Fibroblast of villous mesenchyme (primary cell): ENCODE results near the gene FAM43A. TPM values are rescaled to one million over a fixed set of nuclear protein-coding genes. Genes with fewer than 3 reads are reported as not detected.

ENCODE experiments used
- DNase-seq: peaks from one replicate; pipeline ENCODE4 v3.0.0-alpha.2; 2010; ENCODE audit warnings: low read depth
- H3K4me3 ChIP-seq: 2 replicates; pipeline ENCODE4 v1.5.1; 2011; ENCODE audit warnings: low read depth, mild to moderate bottlenecking, low read length
- total RNA-seq: library from RNA; depleted of rRNA; stranded (reverse); fragments of >200 nt; gene quantifications from 2 replicates; pipeline ENCODE4 v1.2.3, GENCODE V29; 2012
- TF ChIP-seq, protein P1 (sequence below): IDR thresholded peaks from 2 replicates; pipeline ENCODE4 v1.5.1; 2012; ENCODE audit warnings: low read depth, mild to moderate bottlenecking, low read length; ENCODE audit not compliant: insufficient read depth

Gene FAM43A, protein sequence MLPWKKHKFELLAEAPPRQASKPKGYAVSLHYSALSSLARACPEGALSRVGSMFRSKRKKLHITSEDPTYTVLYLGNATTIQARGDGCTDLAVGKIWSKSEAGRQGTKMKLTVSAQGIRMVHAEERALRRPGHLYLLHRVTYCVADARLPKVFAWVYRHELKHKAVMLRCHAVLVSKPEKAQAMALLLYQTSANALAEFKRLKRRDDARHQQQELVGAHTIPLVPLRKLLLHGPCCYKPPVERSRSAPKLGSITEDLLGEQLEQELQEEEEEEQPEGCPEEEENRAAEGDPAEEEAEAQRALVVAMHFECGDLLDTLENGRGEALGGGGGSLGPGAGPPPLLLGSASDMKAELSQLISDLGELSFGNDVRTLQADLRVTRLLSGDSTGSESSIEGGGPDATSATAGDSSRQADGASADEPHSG
- total RNA-seq: 22.0 and 37.0 TPM in 2 replicates

- H3K4me3 ChIP-seq: peak within 1 kb of the TSS; percentile 87
Observed at GRCh38 chr3:194685718-194686413, at the start of gene FAM43A. Gene FAM43A, plus strand, starts transcription at chr3:194685883. Its CDS starts 944 bp downstream, at chr3:194686827.

GRCh38 chr3:194637066-194637465 is 48.6 kb upstream of the FAM43A start:
- TF ChIP-seq, protein P1, sequence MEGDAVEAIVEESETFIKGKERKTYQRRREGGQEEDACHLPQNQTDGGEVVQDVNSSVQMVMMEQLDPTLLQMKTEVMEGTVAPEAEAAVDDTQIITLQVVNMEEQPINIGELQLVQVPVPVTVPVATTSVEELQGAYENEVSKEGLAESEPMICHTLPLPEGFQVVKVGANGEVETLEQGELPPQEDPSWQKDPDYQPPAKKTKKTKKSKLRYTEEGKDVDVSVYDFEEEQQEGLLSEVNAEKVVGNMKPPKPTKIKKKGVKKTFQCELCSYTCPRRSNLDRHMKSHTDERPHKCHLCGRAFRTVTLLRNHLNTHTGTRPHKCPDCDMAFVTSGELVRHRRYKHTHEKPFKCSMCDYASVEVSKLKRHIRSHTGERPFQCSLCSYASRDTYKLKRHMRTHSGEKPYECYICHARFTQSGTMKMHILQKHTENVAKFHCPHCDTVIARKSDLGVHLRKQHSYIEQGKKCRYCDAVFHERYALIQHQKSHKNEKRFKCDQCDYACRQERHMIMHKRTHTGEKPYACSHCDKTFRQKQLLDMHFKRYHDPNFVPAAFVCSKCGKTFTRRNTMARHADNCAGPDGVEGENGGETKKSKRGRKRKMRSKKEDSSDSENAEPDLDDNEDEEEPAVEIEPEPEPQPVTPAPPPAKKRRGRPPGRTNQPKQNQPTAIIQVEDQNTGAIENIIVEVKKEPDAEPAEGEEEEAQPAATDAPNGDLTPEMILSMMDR: no peak
- no peak for DNase-seq

More at GRCh38 chr3:194685718-194686413, at the start of gene FAM43A:
- DNase-seq: peak; percentile 97
- TF ChIP-seq, protein P1: no peak

DNA sequence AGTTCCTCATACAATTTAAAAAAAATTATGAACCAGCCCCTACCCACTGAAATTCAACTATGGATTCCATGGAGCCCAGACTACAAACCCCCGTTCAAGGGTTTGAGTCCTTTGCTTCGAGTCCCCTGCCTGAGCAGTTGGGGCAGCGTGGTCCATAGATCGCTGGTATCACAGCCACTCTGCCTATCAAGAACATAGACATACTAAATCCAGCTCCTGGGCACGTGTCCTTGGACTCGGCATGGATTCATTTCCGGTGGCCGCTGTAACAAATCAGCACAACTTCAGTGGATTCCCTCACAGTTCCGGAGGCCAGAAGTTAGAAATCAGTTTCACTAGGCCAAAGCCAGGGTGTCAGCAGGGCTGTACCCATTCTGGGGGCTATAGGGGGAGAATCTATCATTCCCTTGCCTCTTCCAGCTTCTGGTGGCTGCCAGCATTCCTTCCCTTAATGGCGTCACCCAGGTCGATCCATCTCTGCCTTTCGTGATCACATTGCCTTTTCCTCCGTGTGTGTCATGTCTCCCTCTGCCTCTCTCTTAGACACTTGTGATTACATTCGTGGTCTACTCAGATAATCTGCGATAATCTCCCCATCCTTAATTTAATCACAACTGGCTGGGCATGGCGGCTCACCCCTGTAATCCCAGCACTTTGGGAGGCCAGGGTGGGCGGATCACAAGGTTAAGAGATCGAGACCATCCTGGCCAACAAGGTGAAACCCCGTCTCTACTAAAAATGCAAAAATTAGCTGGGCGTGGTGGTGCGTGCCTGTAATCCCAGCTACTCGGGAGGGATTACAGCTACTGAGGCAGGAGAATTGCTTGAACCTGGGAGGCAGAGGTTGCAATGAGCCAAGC is 47.9 kb upstream of the FAM43A start:
- no peak overlapping the region for H3K4me3 ChIP-seq
- TF ChIP-seq, protein P1: no peak
- no peak for DNase-seq

More at GRCh38 chr3:194637066-194637465, 48.6 kb upstream of the FAM43A start:
- H3K4me3 ChIP-seq: no peak overlapping the region

- no peak for DNase-seq
- no peak overlapping the region for H3K4me3 ChIP-seq
- TF ChIP-seq, protein P1: no peak
Observed at GRCh38 chr3:194638991-194639605, 46.6 kb upstream of the FAM43A start.

DNA sequence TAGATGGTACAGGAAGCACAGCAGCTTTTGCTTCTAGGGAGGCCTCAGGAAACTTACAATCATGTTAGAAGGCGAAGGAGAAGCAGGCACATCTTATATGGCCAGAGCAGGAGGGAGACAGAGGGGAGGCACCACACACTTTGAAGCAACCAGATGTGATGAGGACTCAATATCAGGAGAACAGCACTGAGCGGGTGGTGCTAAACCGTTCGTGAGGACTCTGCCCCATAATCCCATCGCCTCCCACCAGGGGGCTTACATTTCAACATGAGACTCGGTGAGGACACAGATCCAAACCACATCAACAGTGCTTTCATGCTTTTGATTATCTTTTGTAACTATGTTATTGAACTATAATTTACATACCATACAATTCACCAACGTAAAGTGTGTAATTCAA is 44.9 kb upstream of the FAM43A start:
- no peak overlapping the region for H3K4me3 ChIP-seq
- DNase-seq: no peak
- TF ChIP-seq, protein P1: peak; percentile 41

DNA sequence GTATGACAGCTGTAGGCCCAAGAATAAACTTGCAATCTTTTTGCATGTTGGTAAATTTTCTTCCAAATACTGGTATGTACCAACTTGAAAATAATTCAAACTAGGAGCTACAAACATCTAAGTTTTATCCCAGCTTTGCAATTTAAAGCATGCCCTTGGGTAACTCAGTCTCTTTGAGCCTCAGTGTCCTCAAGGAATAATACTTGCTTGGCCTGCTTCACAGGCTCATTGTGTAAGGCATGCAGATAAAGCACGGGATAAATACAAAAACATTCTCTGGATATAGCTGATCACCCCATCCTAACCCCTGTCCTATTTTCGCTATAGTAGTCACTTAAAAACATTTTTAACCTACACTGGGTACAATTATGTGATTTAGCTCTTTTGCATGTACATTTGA is 42.9 kb upstream of the FAM43A start:
- no peak for DNase-seq
- TF ChIP-seq, protein P1: no peak
- H3K4me3 ChIP-seq: no peak overlapping the region
